Measurements from ENCODE around the gene CASK.

Gene CASK

GRCh38 chrX:41528784-41529183, 394.6 kb downstream of the CASK start:
- Histone ChIP-seq H3K27me3 (ENCODE audit: insufficient read depth, low read length) (no peaks in the 10 kb centered on the region), H3K9me2 (ENCODE audit: low read depth, low read length) (no peaks in the 10 kb centered on the region), H3K4me1 (ENCODE audit: insufficient read depth, low read length, severe bottlenecking) (peaks cover 9% of the 10 kb centered on the region), H3K9me3 (ENCODE audit: low read length) (no peaks in the 10 kb centered on the region), H3K4me3 (ENCODE audit: low read depth, low read length, poor library complexity, severe bottlenecking) (no peak overlapping the region), H3F3A (ENCODE audit: insufficient read depth, low read length) (no peaks in the 10 kb centered on the region), H4K20me1 (ENCODE audit: insufficient read depth, low read length) (no peaks in the 10 kb centered on the region), H2AFZ (ENCODE audit: low read length) (no peak overlapping the region), H3K27ac (ENCODE audit: low read depth, low read length, poor library complexity, severe bottlenecking) (no peak overlapping the region), H3K79me2 (ENCODE audit: insufficient read depth, low read length) (no peaks in the 10 kb centered on the region), H3K4me2 (ENCODE audit: low read length) (no peak overlapping the region), H3K36me3 (ENCODE audit: insufficient read depth, low read length) (peaks cover 22% of the 10 kb centered on the region; the same call in 1 of the 2 replicates), H3K9ac (ENCODE audit: low read length) (no peak overlapping the region)
- no peak for TF ChIP-seq CTCF (IDR thresholded peaks at IDR 0.05; ENCODE audit: low read length)
- TF ChIP-seq EZH2 (IDR thresholded peaks at IDR 0.05; ENCODE audit: borderline replicate concordance, low read length) = no peak

GRCh38 chrX:41526925-41527324, 396.4 kb downstream of the CASK start:
- no peaks in the 10 kb centered on the region for H3K27me3 ChIP-seq (ENCODE audit: insufficient read depth, low read length)
- H3K4me3 ChIP-seq (ENCODE audit: low read depth, low read length, poor library complexity, severe bottlenecking) = no peak overlapping the region
- H2AFZ ChIP-seq (ENCODE audit: low read length) = no peak overlapping the region
- no peak overlapping the region for H3K9ac ChIP-seq (ENCODE audit: low read length)
- no peak for TF ChIP-seq EZH2 (IDR thresholded peaks at IDR 0.05; ENCODE audit: borderline replicate concordance, low read length)
- H3F3A ChIP-seq (ENCODE audit: insufficient read depth, low read length) = no peaks in the 10 kb centered on the region
- H3K4me1 ChIP-seq (ENCODE audit: insufficient read depth, low read length, severe bottlenecking) = peaks cover 28% of the 10 kb centered on the region
- H3K36me3 ChIP-seq (ENCODE audit: insufficient read depth, low read length) = peaks cover 29% of the 10 kb centered on the region; the same call in 1 of the 2 replicates
- no peak overlapping the region for H3K27ac ChIP-seq (ENCODE audit: low read depth, low read length, poor library complexity, severe bottlenecking)
- H4K20me1 ChIP-seq (ENCODE audit: insufficient read depth, low read length) = no peaks in the 10 kb centered on the region
- no peaks in the 10 kb centered on the region for H3K9me2 ChIP-seq (ENCODE audit: low read depth, low read length)
- no peaks in the 10 kb centered on the region for H3K9me3 ChIP-seq (ENCODE audit: low read length)
- no peak overlapping the region for H3K4me2 ChIP-seq (ENCODE audit: low read length)
- H3K79me2 ChIP-seq (ENCODE audit: insufficient read depth, low read length) = no peaks in the 10 kb centered on the region

GRCh38 chrX:41526271-41526670, 397.1 kb downstream of the CASK start:
- Histone ChIP-seq H4K20me1 (ENCODE audit: insufficient read depth, low read length) (no peaks in the 10 kb centered on the region), H3K36me3 (ENCODE audit: insufficient read depth, low read length) (peaks cover 29% of the 10 kb centered on the region; the same call in 1 of the 2 replicates), H3K4me1 (ENCODE audit: insufficient read depth, low read length, severe bottlenecking) (peaks cover 34% of the 10 kb centered on the region), H3K4me3 (ENCODE audit: low read depth, low read length, poor library complexity, severe bottlenecking) (no peak overlapping the region), H3K9ac (ENCODE audit: low read length) (no peak overlapping the region), H3K9me3 (ENCODE audit: low read length) (no peaks in the 10 kb centered on the region), H3K9me2 (ENCODE audit: low read depth, low read length) (no peaks in the 10 kb centered on the region), H3F3A (ENCODE audit: insufficient read depth, low read length) (no peaks in the 10 kb centered on the region), H3K4me2 (ENCODE audit: low read length) (no peak overlapping the region), H3K27ac (ENCODE audit: low read depth, low read length, poor library complexity, severe bottlenecking) (no peak overlapping the region), H2AFZ (ENCODE audit: low read length) (no peak overlapping the region), H3K79me2 (ENCODE audit: insufficient read depth, low read length) (no peaks in the 10 kb centered on the region), H3K27me3 (ENCODE audit: insufficient read depth, low read length) (no peaks in the 10 kb centered on the region)
- TF ChIP-seq EZH2 (IDR thresholded peaks at IDR 0.05; ENCODE audit: borderline replicate concordance, low read length) (no peak), CTCF (IDR thresholded peaks at IDR 0.05; ENCODE audit: low read length) (no peak)

- Histone ChIP-seq H3F3A (ENCODE audit: insufficient read depth, low read length) (no peaks in the 10 kb centered on the region), H3K9me2 (ENCODE audit: low read depth, low read length) (no peaks in the 10 kb centered on the region), H3K4me3 (ENCODE audit: low read depth, low read length, poor library complexity, severe bottlenecking) (no peak overlapping the region), H3K27ac (ENCODE audit: low read depth, low read length, poor library complexity, severe bottlenecking) (peak overlapping the region; percentile 57), H3K4me1 (ENCODE audit: insufficient read depth, low read length, severe bottlenecking) (peaks cover 61% of the 10 kb centered on the region), H3K36me3 (ENCODE audit: insufficient read depth, low read length) (peaks cover 16% of the 10 kb centered on the region; the same call in 1 of the 2 replicates), H3K79me2 (ENCODE audit: insufficient read depth, low read length) (no peaks in the 10 kb centered on the region), H3K9ac (ENCODE audit: low read length) (no peak overlapping the region), H4K20me1 (ENCODE audit: insufficient read depth, low read length) (no peaks in the 10 kb centered on the region), H3K27me3 (ENCODE audit: insufficient read depth, low read length) (no peaks in the 10 kb centered on the region), H3K9me3 (ENCODE audit: low read length) (no peaks in the 10 kb centered on the region), H3K4me2 (ENCODE audit: low read length) (no peak overlapping the region; the same call in 1 of the 2 replicates), H2AFZ (ENCODE audit: low read length) (no peak overlapping the region)
- TF ChIP-seq EZH2 (IDR thresholded peaks at IDR 0.05; ENCODE audit: borderline replicate concordance, low read length) (no peak), CTCF (IDR thresholded peaks at IDR 0.05; ENCODE audit: low read length) (no peak)
Measured at GRCh38 chrX:41522671-41523070, 400.7 kb downstream of the CASK start.

Measured in OCI-LY1 (cell line).